NCI-H2196 treated with DMSO at 0.1 percent for 48 hours (cell line): ENCODE results near the gene SNX22.

ENCODE experiments used
- DNase-seq: peaks from one replicate; lab custom pipeline; 2025; ENCODE audit not compliant: unreplicated experiment; lab: John Stamatoyannopoulos, UW

The SNX22 gene

GRCh38 chr15:64193971-64194370 lies 42.4 kb downstream of the SNX22 start:
- no peak for DNase-seq

- no peak for DNase-seq
Observed at GRCh38 chr15:64197425-64197824, 45.9 kb downstream of the SNX22 start.

- DNase-seq, result no peak
Observed at GRCh38 chr15:64205202-64205601, 53.7 kb downstream of the SNX22 start.
